ENCODE results near the gene AFG3L2. TPM values are rescaled to one million over a fixed set of nuclear protein-coding genes. Genes with fewer than 3 reads are reported as not detected.

The AFG3L2 gene
- total and polyA plus RNA-seq, 2 of the 13 experiments (the other 11 are each of a cell fraction or from before 2014, with no cell fraction given): 28.6 to 86.9 TPM

DNA sequence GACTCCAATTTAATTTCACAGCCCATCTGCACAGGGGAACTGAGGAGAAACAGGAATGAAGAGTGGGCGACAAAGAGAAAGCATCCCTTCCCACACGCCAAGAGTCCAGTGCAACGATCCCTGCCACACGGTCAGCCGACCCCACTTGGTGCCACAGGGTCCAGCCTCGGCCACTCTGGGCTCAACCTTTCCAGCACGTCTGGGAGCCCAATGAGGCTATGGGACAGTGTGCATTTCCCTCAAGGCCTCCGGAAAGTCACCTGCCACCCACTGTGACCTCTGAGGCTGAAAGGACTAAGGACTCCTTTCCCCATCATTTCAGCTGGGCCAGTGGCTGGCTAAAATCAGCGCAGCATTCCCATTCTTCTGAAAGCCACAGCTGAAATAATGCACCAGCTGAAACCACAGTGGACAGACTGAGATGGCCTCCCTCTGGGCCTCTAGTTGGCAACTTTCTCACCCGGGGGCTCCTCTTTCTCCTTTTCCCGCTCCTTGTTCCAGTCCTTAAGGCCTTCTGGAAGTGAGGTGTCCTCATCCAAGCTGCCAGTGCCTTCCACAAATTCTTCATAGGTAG is 47.8 kb downstream of the AFG3L2 start:
- CTCF ChIA-PET (ENCODE audit: low intra/inter-chr PET ratio, low total read pairs): no interaction called here
- WGBS (ENCODE audit: low lambda C conversion rate): 95% methylated on average over 9 of the region's 11 CpGs
- Histone ChIP-seq H2AFZ (ENCODE audit: low read length) (no peak overlapping the region), H3K9ac (ENCODE audit: insufficient read depth, low read depth, low read length) (no peak overlapping the region), H4K20me1 (ENCODE audit: insufficient read depth, low read length) (peaks cover 14% of the 10 kb centered on the region; the same call in 1 of the 2 replicates), H3K4me3 (replicated peaks in 1 of 3; ENCODE audit: insufficient read depth in 1 of 3, low read depth in 2 of 3, low read length in 3 of 3) (no peak overlapping the region), H3K4me1 (ENCODE audit: insufficient read depth, low read length) (no peaks in the 10 kb centered on the region; the same call in 1 of the 2 replicates), H3K27ac (ENCODE audit: extremely low read length, insufficient read depth, low read length) (no peak overlapping the region), H3K9me3 (ENCODE audit: low read length) (no peaks in the 10 kb centered on the region), H3K27me3 (ENCODE audit: control insufficient read depth in 1 of 2, insufficient read depth in 2 of 2, low read length in 2 of 2) (no peaks in the 10 kb centered on the region), H3K4me2 (ENCODE audit: low read depth, low read length) (no peak overlapping the region), H3K36me3 (replicated peaks in 1 of 2; ENCODE audit: control insufficient read depth in 1 of 2, insufficient read depth in 2 of 2, low read length in 2 of 2) (peaks cover 24 to 55% of the 10 kb centered on the region in 2 experiments; a peak in 4 of 5 replicates), H3K79me2 (ENCODE audit: insufficient read depth, low read length) (no peaks in the 10 kb centered on the region)
- POLR2A ChIA-PET: no interaction called here
- DNase-seq (ENCODE audit: low spot score) (no peak), FAIRE-seq (no peak), ATAC-seq (no peak)
- TSS peak; percentile 49 for BruUV-seq (replicated peaks)
- in situ Hi-C loops (cut with HindIII; ENCODE audit: extremely low pct_ligation_motif_present, low pct_unique_long_range_greater_than_20kb): no loop called here
- intact Hi-C loops (cut with micrococcal nuclease; ENCODE audit: unreplicated experiment): loop anchor here (5.0 kb wide), 1 partner anchor 328 kb away; the partner anchor contains the start of gene SPIRE1
- TF ChIP-seq ESRRA (CRISPR knock-in tag; IDR thresholded peaks at IDR 0.05; ENCODE audit: low read depth) (no peak), MLLT10 (CRISPR knock-in tag; IDR thresholded peaks at IDR 0.05) (no peak), ZNF850 (CRISPR knock-in tag; conservative IDR thresholded peaks at IDR 0.05) (no peak), ZSCAN12 (CRISPR knock-in tag; IDR thresholded peaks at IDR 0.05) (no peak), ZNF484 (CRISPR knock-in tag; IDR thresholded peaks at IDR 0.05; ENCODE audit: borderline replicate concordance, low read depth) (no peak), HOXA9 (CRISPR knock-in tag; IDR thresholded peaks at IDR 0.05; ENCODE audit: borderline replicate concordance) (no peak), NR2C2 (CRISPR knock-in tag; IDR thresholded peaks at IDR 0.05; ENCODE audit: borderline replicate concordance) (no peak), SNAPC2 (CRISPR knock-in tag; IDR thresholded peaks at IDR 0.05) (no peak), PHF8 (CRISPR knock-in tag; IDR thresholded peaks at IDR 0.05) (no peak), WIZ (CRISPR knock-in tag; IDR thresholded peaks at IDR 0.05) (no peak), CHD4 (IDR thresholded peaks at IDR 0.05; ENCODE audit: borderline replicate concordance, low read length) (no peak), TEAD3 (CRISPR knock-in tag; optimal IDR thresholded peaks at IDR 0.05; ENCODE audit: borderline replicate concordance) (no peak)
- TF ChIP-seq, protein P1, sequence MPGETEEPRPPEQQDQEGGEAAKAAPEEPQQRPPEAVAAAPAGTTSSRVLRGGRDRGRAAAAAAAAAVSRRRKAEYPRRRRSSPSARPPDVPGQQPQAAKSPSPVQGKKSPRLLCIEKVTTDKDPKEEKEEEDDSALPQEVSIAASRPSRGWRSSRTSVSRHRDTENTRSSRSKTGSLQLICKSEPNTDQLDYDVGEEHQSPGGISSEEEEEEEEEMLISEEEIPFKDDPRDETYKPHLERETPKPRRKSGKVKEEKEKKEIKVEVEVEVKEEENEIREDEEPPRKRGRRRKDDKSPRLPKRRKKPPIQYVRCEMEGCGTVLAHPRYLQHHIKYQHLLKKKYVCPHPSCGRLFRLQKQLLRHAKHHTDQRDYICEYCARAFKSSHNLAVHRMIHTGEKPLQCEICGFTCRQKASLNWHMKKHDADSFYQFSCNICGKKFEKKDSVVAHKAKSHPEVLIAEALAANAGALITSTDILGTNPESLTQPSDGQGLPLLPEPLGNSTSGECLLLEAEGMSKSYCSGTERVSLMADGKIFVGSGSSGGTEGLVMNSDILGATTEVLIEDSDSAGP (CRISPR knock-in tag; IDR thresholded peaks at IDR 0.05; ENCODE audit: borderline replicate concordance): no peak

Data from HepG2 (cell line).